HepG2 (cell line): ENCODE measurements around the gene CELF4. TPM values are rescaled to one million over a fixed set of nuclear protein-coding genes. Genes with fewer than 3 reads are reported as not detected.

Source experiments
- ATAC-seq: fragments of 200-7000 bp; cut with Tn5 transposase; 3 replicates; pipeline ENCODE4 v1.9.1; 2020; ENCODE audit warnings: mild to moderate bottlenecking, moderate library complexity
- BruUV-seq: library from RNA; stranded (reverse); fragments of 400-500 nt; replicated peaks from 2 replicates; lab custom pipeline; 2021; lab: Mats Ljungman, UMichigan
- CTCF ChIA-PET: fragments of 300-600 bp; formaldehyde crosslinking; extraction: SDS; loops from one replicate; lab custom pipeline; 2021; ENCODE audit warnings: low total read pairs, inconsistent platforms, low intra/inter-chr PET ratio; lab: Yijun Ruan, JAX
- POLR2A ChIA-PET: fragments of 350-600 bp; sonication (Branson Sonifier 250); formaldehyde crosslinking; loops from one replicate; lab custom pipeline; 2020; ENCODE audit warnings: antibody characterized with exemption, inconsistent platforms; lab: Yijun Ruan, JAX
- DNase-seq: peaks from one replicate; pipeline ENCODE4 v3.0.0-alpha.2; 2015; ENCODE audit warnings: low spot score
- FAIRE-seq: peaks from 3 replicates; lab custom pipeline; 2011; peaks lifted over from hg19 to GRCh38; lab: Jason Lieb, UNC
- H2AFZ ChIP-seq: one replicate; pipeline ENCODE4 v1.6.1; 2011; ENCODE audit warnings: low read length, inconsistent platforms
- H3K27ac ChIP-seq: fragments of 300-600 bp; 3 replicates; pipeline ENCODE4 v1.8.0; 2011; ENCODE audit warnings: mixed run types, mild to moderate bottlenecking, mixed read lengths, low read length, inconsistent platforms; ENCODE audit not compliant: insufficient read depth; ENCODE audit errors: extremely low read length
- H3K27me3 ChIP-seq, 2 experiments: fragments of 200-600 bp in 1 of 2; 2 replicates in 1 of 2; 3 replicates in 1 of 2; pipeline versions ENCODE4 v1.6.0 to v1.8.0; 2011; ENCODE audit warnings: low read length in 2 of 2, mild to moderate bottlenecking in 2 of 2, moderate library complexity in 2 of 2, inconsistent platforms in 1 of 2; ENCODE audit not compliant: insufficient read depth in 2 of 2, control insufficient read depth in 1 of 2
- H3K36me3 ChIP-seq, 2 experiments: fragments of 200-600 bp in 1 of 2; replicated peaks in 1 of 2; 2 replicates in 1 of 2; 3 replicates in 1 of 2; pipeline versions ENCODE4 v1.5.1 to v1.8.0; 2011; ENCODE audit warnings: low read length in 2 of 2, inconsistent platforms in 1 of 2; ENCODE audit not compliant: insufficient read depth in 2 of 2, control insufficient read depth in 1 of 2
- H3K4me1 ChIP-seq: 2 replicates; pipeline ENCODE4 v1.5.1; 2012; ENCODE audit warnings: low read length, inconsistent platforms; ENCODE audit not compliant: insufficient read depth
- H3K4me2 ChIP-seq: 2 replicates; pipeline ENCODE4 v1.6.0; 2011; ENCODE audit warnings: low read depth, low read length, inconsistent platforms
- H3K4me3 ChIP-seq, 3 experiments: fragments of 200-600 bp in 1 of 3; sonication (generic), shearing (Covaris generic) in 1 of 3; replicated peaks in 1 of 3; 2 replicates each; pipeline ENCODE4 v1.5.1; 2011 to 2016; ENCODE audit warnings: low read length in 3 of 3, inconsistent platforms in 2 of 3, low read depth in 2 of 3, mild to moderate bottlenecking in 2 of 3, control low read depth in 1 of 3, mixed read lengths in 1 of 3; ENCODE audit not compliant: insufficient read depth in 1 of 3
- H3K79me2 ChIP-seq: one replicate; pipeline ENCODE4 v1.6.1; 2011; ENCODE audit warnings: low read length, inconsistent platforms; ENCODE audit not compliant: insufficient read depth
- H3K9ac ChIP-seq: 2 replicates; pipeline ENCODE4 v1.6.0; 2011; ENCODE audit warnings: mild to moderate bottlenecking, low read depth, low read length, inconsistent platforms; ENCODE audit not compliant: insufficient read depth
- H3K9me3 ChIP-seq: 2 replicates; pipeline ENCODE4 v1.5.1; 2012; ENCODE audit warnings: mild to moderate bottlenecking, low read length
- H4K20me1 ChIP-seq: 2 replicates; pipeline ENCODE4 v1.6.0; 2011; ENCODE audit warnings: inconsistent platforms, mild to moderate bottlenecking, low read length, moderate library complexity; ENCODE audit not compliant: insufficient read depth
- GABPB1 ChIP-seq: IDR thresholded peaks from 2 replicates; pipeline ENCODE4 v1.6.1; 2016; ENCODE audit warnings: mild to moderate bottlenecking, missing genetic modification reagents, moderate library complexity, missing compliant biosample characterization
- HOXD1 ChIP-seq: sonication (generic); formaldehyde crosslinking; IDR thresholded peaks from 2 replicates; pipeline ENCODE4 v1.5.0; 2020; ENCODE audit warnings: missing genetic modification reagents
- LCORL ChIP-seq, 2 experiments: fragments of 450-650 bp in 1 of 2; sonication (generic) in 1 of 2; formaldehyde crosslinking in 1 of 2; IDR thresholded peaks; 2 replicates each; pipeline versions ENCODE4 v1.5.0 to v1.6.1; 2017 to 2020; ENCODE audit warnings: antibody characterized with exemption in 1 of 2, missing genetic modification reagents in 1 of 2
- MAFK ChIP-seq, 2 experiments: IDR thresholded peaks in 1 of 2; conservative IDR thresholded peaks in 1 of 2; 2 replicates each; pipeline ENCODE4 v1.6.1; 2011; ENCODE audit warnings: improper control_type of control experiment in 2 of 2, low read length in 2 of 2
- MATR3 ChIP-seq: sonication (generic); formaldehyde crosslinking; IDR thresholded peaks from 2 replicates; pipeline ENCODE4 v1.4.0; 2020; ENCODE audit warnings: missing genetic modification reagents
- MBNL3 ChIP-seq: fragments of 250-450 bp; sonication (Bioruptor Pico); conservative IDR thresholded peaks from 2 replicates; pipeline ENCODE4 v1.8.0; 2022; ENCODE audit warnings: mild to moderate bottlenecking, inconsistent platforms
- RAD51 ChIP-seq: fragments of 450-650 bp; IDR thresholded peaks from 2 replicates; pipeline ENCODE4 v1.6.1; 2016; ENCODE audit warnings: borderline replicate concordance
- SATB2 ChIP-seq: sonication (generic); formaldehyde crosslinking; IDR thresholded peaks from 2 replicates; pipeline ENCODE4 v1.5.0; 2020; ENCODE audit warnings: missing genetic modification reagents
- SMARCC2 ChIP-seq: fragments of 450-650 bp; IDR thresholded peaks from 2 replicates; pipeline ENCODE4 v1.6.1; 2017; ENCODE audit warnings: antibody characterized with exemption, mild to moderate bottlenecking
- STAG1 ChIP-seq: sonication (generic); formaldehyde crosslinking; IDR thresholded peaks from 2 replicates; pipeline ENCODE4 v1.4.0; 2020; ENCODE audit warnings: missing genetic modification reagents
- ZBTB37 ChIP-seq: sonication (generic); formaldehyde crosslinking; IDR thresholded peaks from 2 replicates; pipeline ENCODE4 v1.4.0; 2020; ENCODE audit warnings: mild to moderate bottlenecking, missing genetic modification reagents
- ZNF207 ChIP-seq: fragments of 450-650 bp; IDR thresholded peaks from 2 replicates; pipeline ENCODE4 v1.6.1; 2016; ENCODE audit warnings: antibody characterized with exemption, borderline replicate concordance
- ZNF468 ChIP-seq: sonication (generic); formaldehyde crosslinking; IDR thresholded peaks from 2 replicates; pipeline ENCODE4 v1.8.0; 2022; ENCODE audit warnings: mild to moderate bottlenecking, moderate library complexity, missing genetic modification reagents
- ZNF562 ChIP-seq: sonication (generic); formaldehyde crosslinking; IDR thresholded peaks from 2 replicates; pipeline ENCODE4 v1.8.0; 2022; ENCODE audit warnings: missing genetic modification reagents, borderline replicate concordance
- WGBS: methylation state at CpG from one replicate; pipeline ENCODE4 v1.1.6; 2017; ENCODE audit warnings: low lambda C conversion rate; 5-methylcytosine and 5-hydroxymethylcytosine counted together
- in situ Hi-C: cut with HindIII; loops from 2 replicates; pipeline ENCODE4 v1.10.0; 2017; ENCODE audit warnings: low pct_unique_long_range_greater_than_20kb; ENCODE audit not compliant: extremely low pct_ligation_motif_present
- intact Hi-C: fragments of 100-400 bp; cut with micrococcal nuclease; formaldehyde crosslinking; loops from one replicate; pipeline ENCODE4 v1.10.0; 2022; ENCODE audit not compliant: unreplicated experiment
- polyA plus RNA-seq, 8 experiments: library from polyadenylated mRNA; depleted of rRNA in 3 of 8; stranded (reverse) in 7 of 8; unstranded in 1 of 8; fragments of >200 nt; fragmentation: Illumina TruSeq in 4 of 8; extraction: Trizol in 4 of 8; gene quantifications; 2 replicates each; pipeline versions ENCODE4 v1.2.1 to v1.2.3, GENCODE V29; 2011 to 2016; ENCODE audit warnings: low read depth in 4 of 8, missing spikeins in 1 of 8, mixed read lengths in 1 of 8; ENCODE audit not compliant: insufficient read depth in 1 of 8
- total RNA-seq, 5 experiments: library from RNA; depleted of rRNA; stranded (reverse); fragments of >200 nt; fragmentation: Illumina TruSeq; extraction: Trizol; gene quantifications; 2 replicates each; pipeline ENCODE4 v1.2.3, GENCODE V29; 2016; ENCODE audit warnings: low read depth in 1 of 5
- TF ChIP-seq, protein P1 (sequence below): sonication (generic); formaldehyde crosslinking; IDR thresholded peaks from 2 replicates; pipeline ENCODE4 v1.5.0; 2020; ENCODE audit warnings: missing genetic modification reagents
- TF ChIP-seq, protein P2 (sequence below): fragments of 450-650 bp; IDR thresholded peaks from 2 replicates; pipeline ENCODE4 v1.6.1; 2017; ENCODE audit warnings: mild to moderate bottlenecking

CELF4 gene
- total and polyA plus RNA-seq, 2 of the 13 experiments (the other 11 are each of a cell fraction or from before 2014, with no cell fraction given): not detected

DNA sequence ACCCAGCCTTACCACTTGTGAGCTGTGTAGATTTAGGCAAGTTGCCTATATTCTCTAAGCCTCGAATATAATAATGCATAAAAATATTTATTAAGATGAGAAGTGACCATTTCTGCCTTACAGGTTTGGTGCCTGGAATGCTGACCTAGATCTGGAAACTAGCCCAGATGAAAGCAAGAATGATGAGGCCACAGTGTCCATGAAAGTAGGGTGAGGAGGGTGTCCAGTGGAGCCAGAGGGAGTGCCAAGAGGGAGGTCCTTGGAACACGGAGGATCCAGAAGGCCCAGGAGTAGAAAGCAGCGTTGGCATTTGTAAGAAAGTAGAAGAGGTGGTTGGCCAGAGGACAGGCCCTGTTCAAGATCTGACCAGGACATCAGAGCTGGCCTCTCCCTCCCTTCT lies 334.3 kb downstream of the CELF4 start:
- POLR2A ChIA-PET: no interaction called here
- no peak for FAIRE-seq
- no peak for ATAC-seq

GRCh38 chr18:37230768-37231167 lies 334.8 kb downstream of the CELF4 start:
- in situ Hi-C loops: no loop called here
- Histone ChIP-seq H3K4me3 (no peak overlapping the region), H3K36me3 (no peaks in the 10 kb centered on the region), H3K9ac (no peak overlapping the region), H3K27me3 (no peaks in the 10 kb centered on the region; a peak in 1 of 5 replicates), H3K9me3 (no peaks in the 10 kb centered on the region), H3K79me2 (no peaks in the 10 kb centered on the region), H4K20me1 (no peaks in the 10 kb centered on the region), H2AFZ (no peak overlapping the region), H3K4me1 (no peaks in the 10 kb centered on the region), H3K4me2 (no peak overlapping the region), H3K27ac (no peak overlapping the region)
- ATAC-seq (no peak), DNase-seq (no peak), FAIRE-seq (no peak)
- BruUV-seq: no TSS peak
- no peak for TF ChIP-seq MBNL3 (CRISPR knock-in tag)
- TF ChIP-seq MAFK (conservative IDR thresholded peaks at IDR 0.05 in 1 of 2, IDR thresholded peaks at IDR 0.05 in 1 of 2; ENCODE audit: low read length in 2 of 2): no peak
- TF ChIP-seq, protein P1, sequence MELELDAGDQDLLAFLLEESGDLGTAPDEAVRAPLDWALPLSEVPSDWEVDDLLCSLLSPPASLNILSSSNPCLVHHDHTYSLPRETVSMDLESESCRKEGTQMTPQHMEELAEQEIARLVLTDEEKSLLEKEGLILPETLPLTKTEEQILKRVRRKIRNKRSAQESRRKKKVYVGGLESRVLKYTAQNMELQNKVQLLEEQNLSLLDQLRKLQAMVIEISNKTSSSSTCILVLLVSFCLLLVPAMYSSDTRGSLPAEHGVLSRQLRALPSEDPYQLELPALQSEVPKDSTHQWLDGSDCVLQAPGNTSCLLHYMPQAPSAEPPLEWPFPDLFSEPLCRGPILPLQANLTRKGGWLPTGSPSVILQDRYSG (CRISPR knock-in tag): no peak
- no peak for TF ChIP-seq ZBTB37 (CRISPR knock-in tag)
- no peak for TF ChIP-seq RAD51
- TF ChIP-seq MATR3 (CRISPR knock-in tag): no peak
- no peak for TF ChIP-seq ZNF468
- no peak for TF ChIP-seq STAG1
- TF ChIP-seq, protein P2, sequence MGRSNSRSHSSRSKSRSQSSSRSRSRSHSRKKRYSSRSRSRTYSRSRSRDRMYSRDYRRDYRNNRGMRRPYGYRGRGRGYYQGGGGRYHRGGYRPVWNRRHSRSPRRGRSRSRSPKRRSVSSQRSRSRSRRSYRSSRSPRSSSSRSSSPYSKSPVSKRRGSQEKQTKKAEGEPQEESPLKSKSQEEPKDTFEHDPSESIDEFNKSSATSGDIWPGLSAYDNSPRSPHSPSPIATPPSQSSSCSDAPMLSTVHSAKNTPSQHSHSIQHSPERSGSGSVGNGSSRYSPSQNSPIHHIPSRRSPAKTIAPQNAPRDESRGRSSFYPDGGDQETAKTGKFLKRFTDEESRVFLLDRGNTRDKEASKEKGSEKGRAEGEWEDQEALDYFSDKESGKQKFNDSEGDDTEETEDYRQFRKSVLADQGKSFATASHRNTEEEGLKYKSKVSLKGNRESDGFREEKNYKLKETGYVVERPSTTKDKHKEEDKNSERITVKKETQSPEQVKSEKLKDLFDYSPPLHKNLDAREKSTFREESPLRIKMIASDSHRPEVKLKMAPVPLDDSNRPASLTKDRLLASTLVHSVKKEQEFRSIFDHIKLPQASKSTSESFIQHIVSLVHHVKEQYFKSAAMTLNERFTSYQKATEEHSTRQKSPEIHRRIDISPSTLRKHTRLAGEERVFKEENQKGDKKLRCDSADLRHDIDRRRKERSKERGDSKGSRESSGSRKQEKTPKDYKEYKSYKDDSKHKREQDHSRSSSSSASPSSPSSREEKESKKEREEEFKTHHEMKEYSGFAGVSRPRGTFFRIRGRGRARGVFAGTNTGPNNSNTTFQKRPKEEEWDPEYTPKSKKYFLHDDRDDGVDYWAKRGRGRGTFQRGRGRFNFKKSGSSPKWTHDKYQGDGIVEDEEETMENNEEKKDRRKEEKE: no peak
- no peak for TF ChIP-seq ZNF207
- no peak for TF ChIP-seq ZNF562 (CRISPR knock-in tag)
- no peak for TF ChIP-seq LCORL (IDR thresholded peaks at IDR 0.05)
- no peak for TF ChIP-seq LCORL (CRISPR knock-in tag; IDR thresholded peaks at IDR 0.05)
- CTCF ChIA-PET: no interaction called here
- 44% methylated on average over 3 of the region's 3 CpGs for WGBS
- POLR2A ChIA-PET: no interaction called here
- intact Hi-C loops: no loop called here

More for the DNA sequence above, 334.3 kb downstream of the CELF4 start:
- no peaks in the 10 kb centered on the region for H4K20me1 ChIP-seq
- intact Hi-C loops (no loop called here), in situ Hi-C loops (no loop called here)
- no peak for TF ChIP-seq SMARCC2
- TF ChIP-seq SATB2: no peak
- no peak for TF ChIP-seq GABPB1 (CRISPR knock-in tag)
- no peak for TF ChIP-seq HOXD1 (CRISPR knock-in tag)
- DNase-seq: no peak
- no TSS peak for BruUV-seq
- no peak overlapping the region for H3K4me3 ChIP-seq
- H2AFZ ChIP-seq: no peak overlapping the region
- no peak overlapping the region for H3K9ac ChIP-seq
- H3K27me3 ChIP-seq: no peaks in the 10 kb centered on the region; a peak in 1 of 5 replicates
- no peaks in the 10 kb centered on the region for H3K79me2 ChIP-seq
- H3K9me3 ChIP-seq: no peaks in the 10 kb centered on the region
- H3K4me2 ChIP-seq: no peak overlapping the region
- H3K36me3 ChIP-seq: no peaks in the 10 kb centered on the region
- CTCF ChIA-PET: no interaction called here
- WGBS: 18% methylated on average over 3 of the region's 3 CpGs
- H3K27ac ChIP-seq: no peak overlapping the region
- H3K4me1 ChIP-seq: no peaks in the 10 kb centered on the region
